COLO668 (cell line): ENCODE measurements around the gene HOXD10.

Experiments
- DNase-seq: peaks from one replicate; lab custom pipeline; 2025; ENCODE audit not compliant: unreplicated experiment; lab: John Stamatoyannopoulos, UW

HOXD10 gene

GRCh38 chr2:176121190-176122051 is 4.8 kb downstream of the HOXD10 start:
- DNase-seq = peak; percentile 43

DNA sequence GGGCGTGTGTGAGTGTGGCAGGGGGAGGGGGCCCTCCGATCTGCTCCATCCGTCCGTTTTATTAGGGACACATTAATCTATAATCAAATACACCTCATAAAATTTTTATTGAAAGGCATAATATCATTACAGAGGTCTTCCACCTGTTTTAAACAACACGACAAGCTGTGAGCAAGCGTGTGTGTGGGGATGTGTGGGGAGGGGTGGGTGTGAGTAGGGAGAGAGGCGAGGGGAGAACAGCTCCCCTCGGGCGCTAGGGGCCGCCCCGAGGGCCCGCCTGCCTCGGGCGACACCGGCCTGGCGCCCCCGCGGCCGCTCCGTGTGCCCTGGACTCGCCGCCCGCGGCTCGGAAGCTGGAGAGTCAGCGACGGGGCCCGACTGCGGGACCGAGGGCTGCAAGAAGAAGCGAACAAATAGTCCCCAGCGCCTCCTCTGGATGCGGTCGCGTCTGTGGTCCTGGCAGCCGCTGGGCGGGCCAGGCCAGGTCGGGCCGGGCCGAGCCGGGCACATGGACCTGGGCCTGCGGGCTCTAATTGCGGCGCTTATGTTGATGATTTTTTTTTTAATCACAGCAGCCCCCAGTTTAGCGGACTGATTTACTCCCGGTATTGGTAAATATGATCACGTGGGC is 5.6 kb downstream of the HOXD10 start:
- DNase-seq = peak; percentile 82

DNA sequence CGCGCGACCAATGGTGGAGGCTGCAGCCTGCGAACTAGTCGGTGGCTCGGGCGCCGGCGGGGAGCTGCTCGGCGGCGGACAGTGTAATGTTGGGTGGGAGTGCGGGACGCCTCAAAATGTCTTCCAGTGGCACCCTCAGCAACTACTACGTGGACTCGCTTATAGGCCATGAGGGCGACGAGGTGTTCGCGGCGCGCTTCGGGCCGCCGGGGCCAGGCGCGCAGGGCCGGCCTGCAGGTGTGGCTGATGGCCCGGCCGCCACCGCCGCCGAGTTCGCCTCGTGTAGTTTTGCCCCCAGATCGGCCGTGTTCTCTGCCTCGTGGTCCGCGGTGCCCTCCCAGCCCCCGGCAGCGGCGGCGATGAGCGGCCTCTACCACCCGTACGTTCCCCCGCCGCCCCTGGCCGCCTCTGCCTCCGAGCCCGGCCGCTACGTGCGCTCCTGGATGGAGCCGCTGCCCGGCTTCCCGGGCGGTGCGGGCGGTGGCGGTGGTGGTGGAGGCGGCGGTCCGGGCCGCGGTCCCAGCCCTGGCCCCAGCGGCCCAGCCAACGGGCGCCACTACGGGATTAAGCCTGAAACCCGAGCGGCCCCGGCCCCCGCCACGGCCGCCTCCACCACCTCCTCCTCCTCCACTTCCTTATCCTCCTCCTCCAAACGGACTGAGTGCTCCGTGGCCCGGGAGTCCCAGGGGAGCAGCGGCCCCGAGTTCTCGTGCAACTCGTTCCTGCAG is 6.3 kb downstream of the HOXD10 start, which contains the start of gene HOXD9:
TSS of gene HOXD9 (plus strand) at position 37 of the 728 bp plus-strand sequence. CDS start at position 87, 50 bp downstream.
- peak; percentile 88 for DNase-seq

GRCh38 chr2:176123411-176124109 is 7.0 kb downstream of the HOXD10 start:
- peak; percentile 26 for DNase-seq

- no peak for DNase-seq
Observed at GRCh38 chr2:176124110-176124946, 7.8 kb downstream of the HOXD10 start.

DNA sequence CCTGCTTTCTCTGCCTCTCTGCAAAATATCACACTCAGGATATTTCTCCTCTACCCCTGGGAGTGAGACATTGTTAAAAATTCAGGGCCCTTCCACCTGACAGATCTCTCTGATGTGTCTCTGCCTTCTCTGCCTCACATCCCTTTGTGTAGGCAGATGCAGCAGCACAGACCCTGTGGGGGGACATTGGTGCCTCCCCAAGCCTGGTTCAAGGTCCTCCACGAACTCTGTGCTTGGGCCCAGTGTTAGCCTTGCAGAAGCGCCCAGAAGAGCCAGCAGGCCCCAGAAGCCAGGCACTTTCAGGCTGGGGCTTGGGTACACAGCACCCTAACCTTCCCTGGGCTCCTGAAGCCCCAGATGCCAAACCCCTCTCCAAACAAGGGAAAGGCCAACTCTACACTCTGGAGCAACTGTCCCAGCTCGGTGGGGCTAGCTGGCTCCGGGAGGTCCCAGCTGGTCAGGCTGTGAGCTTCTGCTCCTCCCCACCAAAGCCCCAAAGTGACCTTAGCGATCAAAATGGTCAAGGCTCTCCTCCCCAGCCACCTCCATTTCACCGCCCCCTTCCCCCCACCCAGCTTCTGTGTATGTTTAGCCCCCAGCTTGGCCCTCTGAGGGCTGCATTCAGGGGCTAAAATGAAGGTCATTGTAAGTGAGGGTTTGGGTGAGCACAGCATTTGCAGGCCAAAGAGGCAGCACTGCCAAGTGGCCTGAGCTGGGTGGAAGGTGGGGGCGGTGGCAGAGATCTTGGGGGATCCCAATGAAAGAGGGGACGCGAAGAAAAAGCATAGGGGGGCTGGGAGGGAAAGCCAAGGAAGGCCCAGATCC is 8.6 kb downstream of the HOXD10 start:
- DNase-seq = no peak

DNA sequence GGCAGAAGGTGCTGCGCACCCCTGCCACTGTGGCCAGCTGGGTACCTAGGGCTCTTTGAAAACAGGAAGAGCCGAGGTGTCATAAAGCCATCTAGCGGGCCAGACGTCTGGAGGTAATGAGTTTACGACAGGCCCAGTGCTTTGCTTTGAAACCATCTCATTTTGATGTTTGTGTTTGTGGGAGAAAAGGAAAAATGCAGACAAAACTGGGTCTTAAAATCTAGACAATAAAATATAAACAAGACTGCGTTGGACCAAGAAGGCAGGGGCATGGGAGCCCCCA is 9.1 kb downstream of the HOXD10 start:
- DNase-seq = no peak

GRCh38 chr2:176126929-176127773 is 10.6 kb downstream of the HOXD10 start:
- peak; percentile 78 for DNase-seq

- DNase-seq = no peak
Observed at GRCh38 chr2:176127774-176128072, 11.1 kb downstream of the HOXD10 start.

GRCh38 chr2:176128172-176128981 is 11.8 kb downstream of the HOXD10 start:
- DNase-seq = peak; percentile 67

- peak; percentile 94 for DNase-seq
Observed at GRCh38 chr2:176128982-176129796, 12.6 kb downstream of the HOXD10 start, which contains the start of gene HOXD8. TSS of gene HOXD8 (plus strand) at chr2:176129705. CDS start at chr2:176130367, 662 bp downstream.

- no peak for DNase-seq
Observed at GRCh38 chr2:176129813-176130146, 13.2 kb downstream of the HOXD10 start.

DNA sequence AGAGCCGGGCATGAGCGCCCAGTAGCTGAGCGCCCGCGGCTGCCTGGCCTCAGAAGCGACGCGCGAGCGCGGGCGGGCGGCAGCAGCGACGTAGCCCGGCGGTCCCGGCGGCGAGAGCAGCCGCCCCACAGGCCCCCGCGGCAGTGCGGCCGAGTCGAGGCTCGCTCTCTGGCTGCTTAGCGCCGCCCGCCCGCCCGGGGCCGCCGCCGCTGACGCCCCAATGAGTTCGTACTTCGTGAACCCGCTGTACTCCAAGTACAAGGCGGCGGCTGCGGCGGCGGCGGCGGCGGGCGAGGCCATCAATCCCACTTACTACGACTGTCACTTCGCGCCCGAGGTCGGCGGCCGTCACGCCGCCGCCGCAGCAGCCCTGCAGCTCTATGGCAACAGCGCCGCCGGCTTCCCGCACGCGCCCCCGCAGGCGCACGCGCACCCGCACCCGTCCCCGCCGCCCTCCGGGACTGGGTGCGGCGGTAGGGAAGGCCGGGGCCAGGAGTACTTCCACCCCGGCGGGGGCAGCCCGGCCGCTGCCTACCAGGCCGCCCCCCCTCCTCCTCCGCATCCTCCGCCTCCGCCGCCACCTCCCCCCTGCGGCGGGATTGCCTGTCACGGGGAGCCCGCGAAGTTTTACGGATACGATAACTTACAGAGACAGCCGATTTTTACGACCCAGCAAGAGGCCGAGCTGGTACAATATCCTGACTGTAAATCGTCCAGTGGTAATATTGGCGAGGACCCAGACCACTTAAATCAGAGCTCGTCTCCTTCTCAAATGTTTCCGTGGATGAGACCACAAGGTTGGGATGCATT is 13.8 kb downstream of the HOXD10 start:
- peak; percentile 80 for DNase-seq

DNA sequence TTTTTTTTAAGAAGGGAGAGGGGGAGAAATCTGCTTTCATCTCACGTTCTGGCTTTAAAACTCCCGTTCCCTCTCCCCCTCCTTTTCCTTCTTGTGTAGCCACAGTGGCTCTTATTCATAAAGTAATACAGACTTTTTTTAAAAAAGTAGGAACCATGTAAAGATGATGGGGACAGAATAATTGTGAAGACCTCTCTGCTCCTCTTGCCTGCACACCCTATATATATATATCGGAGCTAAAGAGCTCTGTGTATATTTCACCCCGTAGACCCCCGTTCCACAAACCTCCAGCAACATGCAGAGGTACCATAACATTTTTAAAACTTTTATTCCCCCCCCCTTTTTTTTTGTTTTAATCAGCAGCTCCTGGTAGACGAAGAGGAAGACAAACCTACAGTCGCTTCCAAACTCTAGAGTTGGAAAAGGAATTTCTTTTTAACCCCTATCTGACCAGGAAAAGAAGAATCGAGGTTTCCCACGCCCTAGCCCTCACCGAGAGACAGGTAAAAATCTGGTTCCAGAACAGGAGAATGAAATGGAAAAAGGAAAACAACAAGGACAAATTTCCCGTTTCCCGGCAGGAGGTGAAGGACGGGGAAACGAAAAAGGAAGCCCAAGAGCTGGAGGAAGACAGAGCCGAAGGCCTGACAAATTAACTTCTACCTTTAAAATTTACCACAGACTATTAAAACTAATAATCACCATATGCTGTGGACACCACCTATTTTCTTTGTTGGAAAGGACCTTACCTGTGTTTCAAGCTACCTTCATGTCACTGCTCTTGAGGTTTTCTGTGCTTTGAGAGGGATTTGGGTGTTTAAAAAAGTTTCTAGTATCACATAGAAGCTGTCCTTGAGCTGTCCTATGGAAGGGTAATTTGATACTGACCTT is 14.6 kb downstream of the HOXD10 start:
- no peak for DNase-seq

DNA sequence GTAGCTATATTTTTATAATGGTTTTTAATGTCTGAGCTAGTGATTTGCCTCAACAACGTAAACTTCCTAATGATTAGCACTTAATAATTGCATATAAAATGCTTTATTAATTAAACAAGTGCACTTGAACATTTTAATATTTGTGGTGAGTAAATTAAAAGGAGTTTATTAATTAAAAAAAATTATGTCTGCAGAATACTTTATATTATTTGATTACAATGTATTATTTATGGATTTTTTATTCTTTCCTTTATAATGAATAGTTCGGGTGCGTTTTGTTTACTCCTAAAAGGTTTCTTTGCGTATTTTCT is 15.2 kb downstream of the HOXD10 start:
- no peak for DNase-seq
